ENCODE measurements around the gene HSF2.
A peak's percentile ranks its signal among the peaks of the same experiment; 100 is the strongest.

DNA sequence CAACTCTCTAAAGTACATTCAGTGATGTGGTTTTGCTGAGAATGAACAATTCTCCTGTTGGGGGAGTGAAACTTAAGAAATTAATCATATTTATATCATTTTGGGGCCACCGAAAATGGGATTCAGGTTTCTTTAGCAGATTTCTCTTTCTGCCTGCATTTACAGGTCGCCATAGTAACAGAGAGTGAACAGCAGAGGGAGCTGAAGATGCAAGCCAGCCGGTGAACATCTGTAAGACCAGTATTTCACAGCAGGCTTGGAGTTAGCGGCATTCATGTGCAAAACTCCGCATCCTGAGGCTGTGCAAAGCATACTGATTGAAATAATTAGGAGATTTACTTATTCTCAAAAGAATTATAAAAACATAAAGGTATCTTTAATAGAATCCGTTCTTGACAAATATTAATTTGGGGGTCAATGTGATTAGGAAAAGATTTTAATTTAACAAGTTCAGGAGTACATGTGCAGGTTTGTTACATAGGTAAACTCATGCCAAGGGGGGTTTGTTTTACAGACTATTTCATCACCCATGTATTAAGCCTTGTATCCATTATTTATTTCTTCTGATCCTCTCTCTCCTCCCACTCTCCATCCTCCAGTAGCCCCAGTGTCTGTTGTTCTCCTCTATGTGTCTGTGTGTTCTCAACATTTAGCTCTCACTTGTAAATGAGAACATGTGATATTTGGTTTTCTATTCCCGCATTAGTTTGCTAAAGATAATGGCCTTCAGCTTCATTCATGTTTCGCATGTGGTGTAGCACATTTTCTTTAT is 17.8 kb upstream of the HSF2 start:
- TF ChIP-seq, protein P1, sequence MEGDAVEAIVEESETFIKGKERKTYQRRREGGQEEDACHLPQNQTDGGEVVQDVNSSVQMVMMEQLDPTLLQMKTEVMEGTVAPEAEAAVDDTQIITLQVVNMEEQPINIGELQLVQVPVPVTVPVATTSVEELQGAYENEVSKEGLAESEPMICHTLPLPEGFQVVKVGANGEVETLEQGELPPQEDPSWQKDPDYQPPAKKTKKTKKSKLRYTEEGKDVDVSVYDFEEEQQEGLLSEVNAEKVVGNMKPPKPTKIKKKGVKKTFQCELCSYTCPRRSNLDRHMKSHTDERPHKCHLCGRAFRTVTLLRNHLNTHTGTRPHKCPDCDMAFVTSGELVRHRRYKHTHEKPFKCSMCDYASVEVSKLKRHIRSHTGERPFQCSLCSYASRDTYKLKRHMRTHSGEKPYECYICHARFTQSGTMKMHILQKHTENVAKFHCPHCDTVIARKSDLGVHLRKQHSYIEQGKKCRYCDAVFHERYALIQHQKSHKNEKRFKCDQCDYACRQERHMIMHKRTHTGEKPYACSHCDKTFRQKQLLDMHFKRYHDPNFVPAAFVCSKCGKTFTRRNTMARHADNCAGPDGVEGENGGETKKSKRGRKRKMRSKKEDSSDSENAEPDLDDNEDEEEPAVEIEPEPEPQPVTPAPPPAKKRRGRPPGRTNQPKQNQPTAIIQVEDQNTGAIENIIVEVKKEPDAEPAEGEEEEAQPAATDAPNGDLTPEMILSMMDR (IDR thresholded peaks at IDR 0.05; ENCODE audit: insufficient read depth, low read length, poor library complexity, severe bottlenecking), result peak; percentile 63
- TF ChIP-seq EZH2phosphoT487 (conservative IDR thresholded peaks at IDR 0.05; ENCODE audit: low read length), result no peak

All from SU-DHL-6 (cell line).